GM19239 (cell line): Measurements from ENCODE around the gene GNAS.
"Not testable (repeated sequence)": the region's sequence is repeated elsewhere in the genome, so short reads cannot be mapped to it uniquely, and the experiment has no call there.

Experiments
- DNase-seq: peaks from one replicate; pipeline ENCODE4 v3.0.0; 2011; ENCODE audit warnings: low spot score; ENCODE audit not compliant: insufficient read length
- FAIRE-seq: peaks from 2 replicates; lab custom pipeline; 2011; peaks lifted over from hg19 to GRCh38; lab: Jason Lieb, UNC

The GNAS gene

DNA sequence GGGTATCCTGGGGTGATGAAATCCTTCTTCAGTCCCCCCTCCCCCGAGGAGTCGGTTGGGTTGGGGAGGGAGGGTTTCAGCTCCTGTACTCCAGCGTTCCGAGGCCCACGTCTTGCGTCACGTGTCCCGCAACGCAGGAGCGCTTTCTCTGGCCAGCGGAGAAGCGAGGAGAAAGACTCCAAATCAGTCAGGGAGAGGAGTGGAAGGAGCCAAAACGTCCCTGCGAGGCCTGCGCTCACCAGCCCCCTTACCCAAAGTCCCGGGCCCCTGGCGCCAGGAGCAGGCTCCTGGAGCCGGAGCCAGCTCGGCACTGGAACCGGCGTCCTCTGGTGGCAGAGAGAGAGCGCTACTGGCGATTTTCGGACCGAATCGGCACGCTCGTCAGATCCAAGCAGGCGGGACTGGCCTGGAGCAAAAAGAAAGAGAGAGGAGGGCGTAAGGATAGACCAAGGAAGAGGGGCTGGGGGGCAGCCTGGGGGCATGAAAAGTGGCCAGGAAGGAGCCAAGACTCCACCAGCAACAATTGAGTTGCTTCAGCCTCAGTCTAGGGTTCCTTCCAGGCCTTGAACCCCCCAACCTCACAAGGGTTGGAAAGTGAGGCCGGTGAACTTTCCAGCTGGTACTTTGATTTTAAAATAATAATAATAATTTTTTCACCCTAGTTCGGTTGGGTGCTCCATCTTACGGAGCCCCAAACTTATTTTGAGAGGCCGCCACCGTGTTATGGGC lies at the start of gene GNAS:
TSS of gene GNAS (plus strand) at position 174 of the 729 bp plus-strand sequence.
- FAIRE-seq, result no peak
- DNase-seq, result peak; percentile 60

DNA sequence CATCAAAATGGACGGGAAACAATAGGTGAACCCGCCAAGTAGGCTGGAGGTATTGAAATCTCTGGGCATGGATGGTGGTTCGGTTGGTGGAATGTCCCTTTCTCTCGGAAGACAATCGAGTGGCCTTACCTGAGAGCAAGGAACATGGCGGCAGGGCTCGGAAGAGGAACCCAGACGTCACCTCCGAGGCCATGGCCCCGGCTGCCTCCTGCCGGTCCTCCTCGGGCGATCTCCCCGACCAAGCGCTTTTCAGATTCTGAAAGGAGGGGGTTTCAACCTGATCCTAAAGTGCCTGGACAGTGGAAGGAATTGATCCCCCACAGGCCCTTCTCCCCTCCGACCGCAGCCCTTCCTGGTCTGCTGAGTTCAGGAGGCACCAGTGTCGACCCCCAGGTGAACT lies 49.0 kb upstream of the GNAS start:
- DNase-seq, result no peak
- FAIRE-seq, result no peak

DNA sequence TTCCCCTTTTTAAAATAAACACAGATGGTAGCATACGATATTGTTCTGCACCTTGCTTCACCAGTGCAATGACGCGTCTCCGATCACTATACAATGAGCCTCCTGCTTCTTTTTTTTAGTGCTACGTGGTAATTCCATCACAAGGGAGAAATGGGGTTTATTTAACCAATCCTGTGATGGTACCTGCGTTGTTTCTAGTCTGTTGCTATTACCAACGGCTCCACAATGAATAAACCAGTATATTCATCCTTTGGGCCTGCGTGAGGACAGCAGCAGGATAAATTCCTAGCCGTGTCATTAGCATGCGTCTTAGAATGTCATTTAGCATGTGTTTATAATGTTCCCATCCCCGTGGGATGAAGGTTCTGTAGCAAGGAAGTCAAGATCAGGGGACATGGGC lies 44.7 kb upstream of the GNAS start:
- FAIRE-seq (no peak), DNase-seq (no peak)

DNA sequence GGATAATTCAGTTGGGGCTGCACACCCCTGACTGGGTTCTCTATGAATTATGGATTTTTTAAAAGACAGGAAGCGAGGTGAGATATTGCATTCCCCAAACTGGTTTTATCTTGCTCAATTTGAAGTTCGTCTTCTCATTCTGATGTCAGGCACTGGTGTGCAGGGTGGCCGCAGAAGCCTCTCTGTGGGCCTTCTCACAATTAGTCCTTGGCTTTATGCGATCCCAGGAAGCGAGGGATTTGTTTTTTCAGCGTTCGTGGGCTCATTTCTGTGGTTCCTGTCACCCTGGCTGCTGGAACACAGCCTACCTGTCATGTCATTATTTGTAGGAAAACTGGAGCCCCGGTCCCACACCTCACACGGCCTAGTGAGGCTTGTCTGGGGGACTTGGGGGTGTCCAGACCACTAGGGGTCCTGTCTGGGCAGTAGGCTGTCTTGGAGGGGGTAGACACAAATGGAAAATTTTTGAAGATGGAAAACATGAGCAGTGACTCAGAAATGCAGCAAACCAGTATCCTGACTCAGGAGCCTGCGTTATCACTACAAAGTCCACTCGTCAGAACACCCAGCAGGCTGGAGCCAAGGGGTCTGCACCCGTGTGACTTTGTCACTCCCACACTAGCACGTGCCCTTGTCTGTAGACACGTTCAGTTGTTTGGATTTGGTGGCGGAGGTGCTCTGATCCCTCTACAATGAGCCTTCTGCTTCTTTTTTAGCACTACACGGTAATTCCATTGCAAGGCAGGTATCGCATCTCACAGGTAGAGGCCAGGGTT lies 44.1 kb upstream of the GNAS start:
- FAIRE-seq, result no peak
- DNase-seq, result no peak

DNA sequence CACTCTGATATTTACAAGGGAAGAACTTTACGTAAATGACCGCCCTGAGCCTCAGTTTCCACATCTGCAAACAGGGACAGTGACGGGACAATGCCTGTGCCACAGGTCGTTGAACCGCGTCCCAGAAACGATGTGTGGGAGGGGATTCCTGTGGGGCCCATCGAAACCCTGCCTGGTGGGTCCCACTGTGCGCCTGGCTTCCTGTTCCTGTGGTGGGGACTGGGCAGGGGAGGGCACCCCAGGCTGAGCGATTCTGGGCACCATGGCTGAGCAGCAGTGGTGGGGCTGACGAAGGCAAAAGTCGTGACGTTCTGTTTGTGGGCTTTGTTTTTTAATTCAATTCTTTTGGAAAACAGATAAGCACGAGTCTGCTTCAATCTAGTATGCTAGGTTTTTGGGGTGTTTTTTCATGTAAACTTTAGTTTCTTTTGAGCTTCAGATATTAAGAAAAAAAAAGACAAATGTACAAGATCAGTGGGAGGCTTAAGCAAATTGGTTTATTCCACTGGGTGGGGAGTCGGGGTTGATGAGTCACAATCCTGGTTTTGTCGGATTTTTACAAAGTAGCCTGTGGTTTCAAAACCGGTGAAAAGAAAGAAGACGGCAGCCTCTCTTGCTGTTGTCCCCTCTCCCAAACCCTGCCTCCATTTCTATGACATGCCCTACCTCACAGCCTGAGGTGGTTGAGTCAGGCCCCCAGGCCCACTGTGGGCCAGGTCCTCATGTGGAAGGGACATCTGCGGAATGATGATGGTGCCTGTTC lies 42.2 kb upstream of the GNAS start:
- FAIRE-seq (no peak), DNase-seq (no peak)

DNA sequence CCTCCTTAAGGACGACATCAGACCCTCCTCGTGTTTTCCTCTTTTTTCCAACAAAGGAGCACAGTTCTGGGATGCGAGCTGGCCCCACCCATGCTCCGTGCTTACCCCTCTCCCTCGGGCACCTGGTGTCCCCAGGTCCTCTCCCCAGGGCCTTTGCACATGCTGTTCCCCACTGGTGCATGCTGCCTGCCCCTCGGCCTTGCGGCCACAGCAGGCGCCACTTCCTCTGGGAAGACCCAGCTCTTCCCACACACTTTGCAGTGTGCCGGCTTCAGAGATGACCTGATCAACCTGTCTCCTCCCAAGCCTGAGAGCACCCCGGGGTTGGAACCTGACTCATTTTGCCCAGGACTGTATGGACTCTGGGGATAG lies 41.7 kb upstream of the GNAS start:
- FAIRE-seq, result no peak

DNA sequence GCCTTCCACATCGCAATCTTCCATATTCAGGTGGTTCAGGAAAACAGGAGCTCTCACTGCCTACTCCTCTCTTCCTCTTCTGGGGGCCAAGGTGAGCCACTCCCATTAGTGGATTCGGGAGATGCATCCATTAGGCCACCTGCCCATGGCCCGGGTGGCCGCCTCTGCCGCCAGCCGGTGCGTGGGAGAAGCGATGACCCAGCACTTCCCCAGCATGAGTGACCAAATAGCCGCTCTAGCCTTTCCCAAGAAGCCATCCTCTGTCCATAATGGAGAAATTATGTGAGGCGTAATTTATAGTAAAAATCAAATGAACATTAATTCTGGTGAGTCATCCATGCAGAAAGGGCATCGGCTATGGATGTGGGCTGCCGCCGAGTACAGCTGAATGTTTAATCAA lies 41.2 kb upstream of the GNAS start:
- FAIRE-seq, result no peak
- DNase-seq, result no peak

More for the DNA sequence above, 41.7 kb upstream of the GNAS start:
- no peak for DNase-seq

DNA sequence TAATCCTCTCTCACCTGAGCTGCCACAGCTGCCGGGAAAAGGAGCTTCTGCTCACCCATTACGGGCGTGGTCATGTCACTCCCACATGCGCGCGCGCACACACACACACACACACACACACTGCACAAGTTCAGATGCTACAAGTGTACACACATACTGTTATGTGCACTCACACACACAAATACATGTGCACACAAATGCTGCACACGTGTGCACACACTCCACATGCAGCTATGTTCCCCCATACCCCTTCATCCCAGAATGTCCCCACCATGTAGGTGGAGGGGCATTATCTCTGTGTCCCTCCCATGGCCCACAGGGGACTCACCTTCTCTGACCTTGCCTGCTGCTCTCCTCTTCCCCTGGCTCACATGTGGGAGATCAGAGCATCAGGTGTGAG lies 39.1 kb upstream of the GNAS start:
- DNase-seq, result no peak
- FAIRE-seq, result no peak

DNA sequence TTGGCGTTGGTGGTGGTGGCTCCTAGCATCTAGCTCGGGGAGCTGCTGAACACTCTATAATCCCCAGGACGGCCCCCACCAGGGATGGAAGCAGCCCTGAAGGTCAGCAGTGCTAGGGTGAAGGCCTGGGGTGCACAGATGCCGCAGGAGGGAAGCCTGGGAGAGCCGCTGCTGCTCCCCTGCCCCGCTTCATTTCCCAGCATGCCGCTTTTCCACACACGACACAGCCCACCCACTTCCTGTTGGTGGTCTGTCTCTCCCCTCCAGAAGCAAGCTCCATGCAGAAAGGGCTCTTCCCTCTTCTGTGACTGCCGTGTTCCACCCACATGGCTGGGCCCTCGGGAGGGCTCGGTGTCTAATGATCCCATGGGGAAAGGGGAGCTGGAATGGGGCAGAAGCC lies 37.1 kb upstream of the GNAS start:
- FAIRE-seq, result no peak
- DNase-seq, result no peak

DNA sequence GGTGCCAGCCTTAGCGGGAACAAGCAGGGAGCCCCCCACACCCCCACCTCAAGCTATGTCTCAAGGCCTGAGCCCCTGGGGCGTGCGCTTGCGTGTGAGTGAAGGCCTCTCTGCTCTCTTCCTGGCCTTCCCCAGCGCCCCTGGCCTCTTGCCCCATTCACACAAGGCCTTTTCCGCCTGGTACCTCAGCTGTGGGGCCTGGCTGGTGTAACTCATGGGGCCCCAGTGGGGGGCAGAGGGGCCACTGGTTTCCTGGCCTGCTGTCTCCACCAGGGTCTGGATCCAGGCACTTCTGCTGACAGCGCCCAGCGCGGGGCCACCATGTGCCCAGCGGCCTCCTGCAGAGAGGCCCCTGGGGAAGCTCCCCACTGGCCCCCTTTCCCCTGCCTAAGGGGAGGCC lies 36.5 kb upstream of the GNAS start:
- no peak for FAIRE-seq

DNA sequence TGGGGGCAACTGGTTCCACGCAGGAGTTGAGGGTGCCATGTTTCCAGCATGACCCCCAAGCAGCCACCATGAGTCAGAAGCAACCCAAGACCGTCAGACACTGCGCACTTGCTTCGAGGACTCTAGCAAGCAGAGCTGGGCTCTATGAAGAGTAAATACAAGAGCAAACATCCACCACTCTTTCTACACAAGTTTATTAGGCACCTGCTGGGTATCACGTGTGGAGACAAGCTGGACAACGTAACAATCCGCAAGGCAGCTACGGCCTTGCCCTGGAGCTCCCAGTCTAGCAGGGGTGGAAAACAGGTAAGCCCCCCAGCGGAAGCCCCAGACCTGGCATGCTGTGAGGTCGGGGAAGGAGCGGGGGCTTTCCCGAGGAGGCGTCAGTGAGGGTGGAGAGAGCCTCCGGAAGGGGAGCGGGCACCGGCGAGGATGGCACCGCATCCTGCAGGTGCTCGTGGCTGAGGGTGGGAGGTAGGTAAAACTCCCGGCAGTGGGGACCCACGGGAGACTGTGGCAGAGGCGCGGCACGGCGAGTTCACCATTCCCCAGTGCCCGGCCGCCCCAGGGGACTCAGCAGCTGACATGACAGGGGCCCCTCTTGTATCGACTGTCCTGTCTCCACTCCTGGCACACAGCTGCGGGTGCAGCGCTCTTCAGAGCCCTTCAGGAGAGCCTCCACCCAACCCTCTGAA lies 35.4 kb upstream of the GNAS start:
- FAIRE-seq, result no peak
- no peak for DNase-seq

More for the DNA sequence above, 36.5 kb upstream of the GNAS start:
- DNase-seq, result no peak

DNA sequence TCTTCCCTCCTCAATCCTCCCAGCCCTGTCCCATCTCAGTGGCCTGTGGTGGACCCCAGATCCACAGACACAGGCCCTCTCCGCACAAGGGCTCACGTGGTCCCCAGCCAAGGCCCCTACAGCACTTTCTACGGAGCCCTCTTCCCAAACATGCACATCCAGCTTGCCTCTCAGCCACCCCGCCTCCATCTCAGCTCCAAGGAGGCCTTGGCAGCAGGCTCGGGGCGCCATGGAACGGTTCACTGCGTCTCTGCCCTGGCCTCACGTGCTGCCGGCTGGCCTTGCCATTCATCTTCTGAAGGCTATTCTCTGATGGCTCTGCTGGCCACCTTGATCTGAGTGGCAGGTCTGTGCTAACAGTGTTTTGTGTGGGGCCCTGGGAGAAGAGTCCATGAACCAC lies 34.8 kb upstream of the GNAS start:
- no peak for DNase-seq
- no peak for FAIRE-seq

DNA sequence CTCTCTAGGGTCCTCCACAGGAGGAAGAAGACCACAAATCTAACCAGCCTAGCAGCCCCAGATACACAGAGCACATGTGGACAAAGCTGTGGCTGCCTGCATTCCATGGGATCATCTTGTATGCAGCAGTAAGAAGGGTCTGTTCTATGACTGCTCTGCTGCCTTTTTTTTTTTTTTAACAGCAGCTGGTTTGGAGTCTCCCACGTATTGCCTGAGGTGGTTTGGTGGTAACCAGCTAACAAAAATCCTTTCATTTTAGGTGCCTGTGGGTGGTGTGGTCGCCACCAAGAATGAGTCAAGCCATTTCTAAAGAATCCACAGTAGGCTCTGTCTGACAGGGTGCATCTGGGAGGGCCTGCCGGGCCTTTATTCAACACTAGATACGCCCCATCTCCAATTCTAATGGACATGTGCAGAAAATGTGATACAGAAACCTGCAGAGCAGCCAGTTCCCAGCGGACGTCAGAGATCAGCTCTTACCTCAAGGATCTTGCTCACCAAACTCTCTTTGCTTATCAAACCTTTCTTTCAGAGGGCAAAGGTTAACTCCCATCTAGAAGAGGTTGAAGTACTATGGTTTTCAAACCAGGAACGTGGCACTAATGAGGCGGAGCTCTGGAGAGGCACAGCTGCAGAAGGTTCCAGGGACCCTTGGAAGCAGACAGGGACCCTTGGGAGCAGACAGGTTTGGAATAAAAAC lies 33.8 kb upstream of the GNAS start:
- no peak for FAIRE-seq
- DNase-seq, result no peak

DNA sequence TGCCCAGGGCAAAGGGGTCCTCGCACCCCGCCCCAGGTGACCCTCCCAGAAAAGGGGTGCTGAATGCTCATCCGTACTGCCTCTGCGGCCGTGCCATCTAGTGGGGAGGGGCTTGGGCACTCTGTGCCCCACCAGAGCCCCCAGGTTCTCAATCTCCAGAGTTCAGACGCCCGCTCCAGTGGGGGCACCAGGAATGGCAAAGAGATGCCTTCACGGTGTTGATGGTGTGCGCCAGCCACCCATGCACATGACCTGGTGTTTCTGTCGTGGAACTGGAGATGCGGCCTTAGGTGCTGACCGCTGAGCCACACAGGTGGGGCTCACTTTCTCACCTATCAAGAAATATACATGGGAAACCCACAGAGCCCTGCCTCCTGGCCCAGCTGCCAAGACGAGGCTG lies 32.6 kb upstream of the GNAS start:
- DNase-seq, result no peak
- FAIRE-seq, result no peak

DNA sequence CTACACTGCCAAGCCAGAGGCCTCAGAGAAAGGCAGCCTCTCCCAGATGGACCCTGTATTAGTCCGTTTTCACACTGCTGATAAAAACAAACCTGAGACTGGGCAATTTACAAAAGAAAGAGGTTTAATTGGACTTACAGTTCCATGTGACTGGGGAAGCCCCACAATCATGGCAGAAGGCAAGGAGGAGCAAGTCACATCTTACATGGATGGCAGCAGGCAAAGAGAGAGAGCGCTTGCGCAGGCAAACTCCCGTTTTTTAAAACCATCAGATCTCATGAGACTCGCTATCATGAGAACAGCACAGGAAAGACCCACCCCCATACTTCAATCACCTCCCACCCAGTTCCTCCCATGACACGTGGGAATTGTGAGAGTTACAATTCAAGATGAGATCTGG lies 32.0 kb upstream of the GNAS start:
- not testable (repeated sequence) for DNase-seq, FAIRE-seq

DNA sequence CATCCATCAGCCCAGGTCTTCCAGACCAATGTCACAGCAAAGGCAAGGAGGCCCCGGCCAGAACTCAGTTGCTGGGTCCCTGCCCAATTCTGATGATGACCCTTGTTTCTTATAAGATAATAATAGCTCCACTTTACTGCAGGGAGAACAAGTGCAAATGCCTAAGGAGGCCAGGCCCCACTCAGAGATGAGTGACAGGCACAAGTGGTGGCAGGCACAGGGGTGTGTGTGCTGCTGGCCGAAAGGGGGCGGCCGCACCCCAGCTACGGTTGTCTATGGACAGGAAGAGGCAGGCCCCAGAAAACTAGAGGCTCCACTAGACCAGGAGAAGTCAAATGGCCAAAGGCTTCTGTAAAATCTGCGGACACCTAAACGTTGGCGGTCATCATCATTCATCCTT lies 30.4 kb upstream of the GNAS start:
- FAIRE-seq (no peak), DNase-seq (no peak)

DNA sequence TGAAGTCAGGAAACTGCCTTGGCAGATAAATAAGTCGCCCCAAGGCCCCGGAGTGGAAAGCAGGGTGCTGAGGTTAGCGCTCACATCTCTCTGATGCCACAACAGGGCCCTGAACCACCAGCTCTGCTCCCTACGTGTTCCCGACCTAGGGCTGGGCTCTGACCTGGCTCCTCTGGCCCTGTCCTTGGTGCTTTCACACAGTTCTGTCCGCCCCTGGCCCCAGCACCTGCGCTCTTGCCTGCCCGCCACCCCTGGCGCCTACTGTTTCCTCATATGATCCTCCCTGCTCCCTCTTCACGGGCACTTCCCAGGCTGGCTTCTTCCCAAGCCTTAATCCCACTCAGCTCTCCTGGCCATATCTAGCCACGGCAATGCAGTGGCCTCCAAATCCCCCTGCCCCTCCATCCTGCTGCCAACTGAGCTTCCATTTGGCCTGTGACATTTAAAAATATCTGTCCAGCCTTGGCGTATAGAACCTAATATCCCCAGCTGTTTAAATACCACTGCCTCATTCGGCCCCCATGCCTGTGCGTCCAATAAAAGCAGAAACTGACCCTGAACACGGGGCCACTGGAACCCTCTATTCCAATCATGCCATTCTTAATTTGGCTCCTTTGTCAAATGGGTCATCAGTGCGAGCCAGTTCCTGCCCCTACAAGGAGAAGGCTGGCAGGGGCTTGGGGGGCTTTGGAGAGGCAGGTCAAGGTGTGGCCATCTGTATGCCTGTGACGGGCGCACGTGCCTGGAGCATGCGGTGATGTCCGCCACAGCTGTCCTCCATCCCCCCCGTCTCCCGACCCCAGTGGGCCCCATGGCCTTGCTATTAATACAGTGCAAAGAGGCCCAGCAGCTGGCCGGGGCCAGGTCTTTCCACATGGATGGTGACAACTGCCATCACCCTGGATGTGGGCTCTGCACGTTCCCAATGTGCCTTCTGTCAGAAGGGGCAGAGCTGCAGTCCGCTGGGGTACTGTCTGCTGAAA lies 29.5 kb upstream of the GNAS start:
- DNase-seq (no peak), FAIRE-seq (no peak)

DNA sequence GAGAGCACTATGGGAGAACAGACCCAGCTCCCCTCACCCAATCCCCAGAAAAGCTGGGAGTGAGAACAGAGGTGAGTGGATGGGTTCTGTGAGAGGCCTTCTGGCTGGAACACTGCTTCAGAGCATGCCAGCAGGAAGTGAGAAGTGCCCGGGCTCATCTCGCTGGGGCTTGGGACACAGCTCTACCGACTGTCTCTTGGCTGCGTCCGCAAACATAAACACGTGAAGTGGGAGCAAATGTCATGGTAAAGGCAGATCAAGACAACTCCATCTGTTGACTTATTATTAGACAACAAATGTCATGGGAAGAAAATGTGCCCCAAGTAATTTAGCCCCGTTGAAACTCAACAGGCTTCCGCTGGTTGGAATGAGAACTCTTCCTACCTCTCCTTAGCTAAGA lies 27.7 kb upstream of the GNAS start:
- no peak for FAIRE-seq
- DNase-seq, result no peak

DNA sequence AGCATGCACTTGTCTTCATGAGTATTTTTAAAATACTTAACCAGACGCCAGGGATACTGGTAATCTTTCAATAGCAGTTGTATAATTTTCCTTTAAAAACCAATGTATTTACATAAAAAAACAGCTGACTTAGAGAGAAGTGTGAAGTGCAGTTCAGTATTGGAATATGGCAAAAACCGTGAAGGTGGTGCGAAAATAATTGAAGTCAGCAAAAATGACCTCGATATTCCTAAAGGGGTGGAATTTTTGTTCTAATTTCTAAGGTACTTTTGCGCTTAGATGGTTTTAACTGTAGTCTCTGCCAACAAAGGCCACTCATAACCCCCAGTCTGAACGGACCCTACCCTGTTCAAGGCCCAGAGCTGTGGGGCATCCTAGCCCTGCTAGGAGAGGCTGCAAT lies 27.1 kb upstream of the GNAS start:
- DNase-seq (no peak), FAIRE-seq (no peak)
